Body of pancreas (tissue), 4 donors: ENCODE measurements around the gene MYL4. TPM values are rescaled to one million over a fixed set of nuclear protein-coding genes. Genes with fewer than 3 reads are reported as not detected.
"Not testable (repeated sequence)": the region's sequence is repeated elsewhere in the genome, so short reads cannot be mapped to it uniquely, and the experiment has no call there.

ENCODE experiments used
- ATAC-seq: fragments of 150-250 bp; one replicate; pipeline ENCODE4 v1.9.1; 2016
- DNase-seq, 4 donors: peaks; one replicate each; pipeline ENCODE4 v3.0.0-alpha.2; 2019
- H3K27ac ChIP-seq, 4 donors: fragments of 200-600 bp; sonication (generic); 1 replicate in 3 of 4; 2 replicates in 1 of 4; pipeline versions ENCODE4 v1.5.1 to v1.6.1; 2016 to 2019; ENCODE audit warnings: mild to moderate bottlenecking in 1 of 4, mixed read lengths in 1 of 4, moderate library complexity in 1 of 4
- H3K27me3 ChIP-seq, 2 donors: fragments of 200-600 bp; sonication (generic); one replicate each; pipeline ENCODE4 v1.6.0; 2016; ENCODE audit warnings: mild to moderate bottlenecking in 1 of 2
- H3K36me3 ChIP-seq, 2 donors: fragments of 200-600 bp; sonication (generic); replicated peaks in 1 of 2; 2 replicates each; pipeline ENCODE4 v1.5.1; 2016; ENCODE audit warnings: low read depth in 2 of 2; ENCODE audit not compliant: insufficient read depth in 1 of 2
- H3K4me1 ChIP-seq: fragments of 200-600 bp; sonication (generic); one replicate; pipeline ENCODE4 v1.6.0; 2016
- H3K4me3 ChIP-seq, 2 donors: fragments of 200-600 bp; sonication (generic); 1 replicate in 1 of 2; 2 replicates in 1 of 2; pipeline ENCODE4 v1.5.1; 2016 to 2019
- H3K9me3 ChIP-seq, 3 donors: fragments of 200-600 bp; sonication (generic); 1 replicate in 2 of 3; 2 replicates in 1 of 3; pipeline ENCODE4 v1.5.1; 2016
- CTCF ChIP-seq, 7 experiments: fragments of 450-650 bp in 4 of 7; fragments of 200-600 bp in 3 of 7; sonication (generic) in 3 of 7; IDR thresholded peaks; one replicate each; pipeline ENCODE4 v1.5.1; 2016 to 2019; ENCODE audit warnings: antibody characterized with exemption in 7 of 7
- POLR2A ChIP-seq, 3 donors: fragments of 450-650 bp; IDR thresholded peaks; one replicate each; pipeline ENCODE4 v1.6.1; 2016; ENCODE audit warnings: antibody characterized with exemption in 3 of 3, mild to moderate bottlenecking in 2 of 3
- WGBS, 2 donors: methylation state at CpG; one replicate each; pipeline ENCODE4 v1.1.5; 2017; 5-methylcytosine and 5-hydroxymethylcytosine counted together
- intact Hi-C: fragments of 100-400 bp; cut with DNase I; formaldehyde crosslinking; loops from one replicate; pipeline ENCODE4 v1.15.1; 2023
- total RNA-seq, 2 donors: library from RNA; depleted of rRNA; stranded (reverse); fragments of >200 nt; gene quantifications; one replicate each; pipeline ENCODE4 v1.1.0, GENCODE V29; 2016

MYL4 gene
- total RNA-seq, 2 donors from 2014 or later: not detected

- H3K27ac ChIP-seq: no peak overlapping the region
- no peak for TF ChIP-seq CTCF (IDR thresholded peaks at IDR 0.05)
- TF ChIP-seq POLR2A (IDR thresholded peaks at IDR 0.05): no peak
- ATAC-seq (no peak), DNase-seq (no peak)
- peaks cover 6% of the 10 kb centered on the region for H3K4me1 ChIP-seq
- no peaks in the 10 kb centered on the region for H3K9me3 ChIP-seq
- H3K4me3 ChIP-seq: no peak overlapping the region
- WGBS, 2 donors: 94 to 95% methylated on average over 4 of the region's 4 CpGs
- intact Hi-C loops: no loop called here
- peaks cover 0 to 8% of the 10 kb centered on the region in 2 donors for H3K36me3 ChIP-seq
- H3K27me3 ChIP-seq: no peaks in the 10 kb centered on the region
These were observed 38.4 kb upstream of the MYL4 start for GRCh38 chr17:47170710-47171109.

- Histone ChIP-seq H3K9me3 (no peaks in the 10 kb centered on the region), H3K27ac (no peak overlapping the region), H3K36me3 (peaks cover 0 to 2% of the 10 kb centered on the region in 2 donors), H3K4me3 (no peak overlapping the region), H3K4me1 (peaks cover 6% of the 10 kb centered on the region), H3K27me3 (no peaks in the 10 kb centered on the region)
- TF ChIP-seq CTCF (IDR thresholded peaks at IDR 0.05) (no peak), POLR2A (IDR thresholded peaks at IDR 0.05) (no peak)
- DNase-seq (no peak), ATAC-seq (no peak)
- WGBS, 2 donors: 92 to 95% methylated on average over 2 of the region's 2 CpGs
- intact Hi-C loops: no loop called here
These were observed 36.2 kb upstream of the MYL4 start for GRCh38 chr17:47172696-47173565.

- H3K36me3 ChIP-seq, H3K27ac ChIP-seq, H3K9me3 ChIP-seq, H3K4me3 ChIP-seq, ATAC-seq, intact Hi-C loops, H3K4me1 ChIP-seq, DNase-seq, H3K27me3 ChIP-seq: not testable (repeated sequence)
- WGBS, 2 donors: 93 to 95% methylated on average over 8 of the region's 8 CpGs
These were observed 34.3 kb upstream of the MYL4 start for GRCh38 chr17:47174823-47175222.

GRCh38 chr17:47176389-47176826 lies 32.7 kb upstream of the MYL4 start:
- WGBS, 2 donors: 86 to 97% methylated on average over 2 of the region's 2 CpGs
- no peak overlapping the region for H3K4me3 ChIP-seq
- H3K9me3 ChIP-seq: no peaks in the 10 kb centered on the region
- DNase-seq (no peak), ATAC-seq (no peak)
- no peaks in the 10 kb centered on the region for H3K27me3 ChIP-seq
- H3K4me1 ChIP-seq: no peaks in the 10 kb centered on the region
- intact Hi-C loops: no loop called here
- H3K27ac ChIP-seq: no peak overlapping the region
- H3K36me3 ChIP-seq: peaks cover 0 to 5% of the 10 kb centered on the region in 2 donors
- TF ChIP-seq CTCF (IDR thresholded peaks at IDR 0.05): no peak
- no peak for TF ChIP-seq POLR2A (IDR thresholded peaks at IDR 0.05)

GRCh38 chr17:47177261-47177660 lies 31.9 kb upstream of the MYL4 start:
- H3K4me1 ChIP-seq: no peaks in the 10 kb centered on the region
- no peak overlapping the region for H3K27ac ChIP-seq
- ATAC-seq: no peak
- H3K9me3 ChIP-seq: no peaks in the 10 kb centered on the region
- no peak overlapping the region for H3K4me3 ChIP-seq
- 91 to 94% methylated on average over 7 of the region's 7 CpGs for WGBS, 2 donors
- H3K36me3 ChIP-seq: peaks cover 0 to 5% of the 10 kb centered on the region in 2 donors
- no peak for DNase-seq
- intact Hi-C loops: no loop called here
- TF ChIP-seq CTCF (IDR thresholded peaks at IDR 0.05): no peak
- TF ChIP-seq POLR2A (IDR thresholded peaks at IDR 0.05): no peak
- no peaks in the 10 kb centered on the region for H3K27me3 ChIP-seq
